Activated naive CD4-positive, alpha-beta T cell treated with anti-CD3 and anti-CD28 coated beads, Interleukin-2, amount 10 ng/mL, durations not matched to agents 7 days and 5 days (primary cell): ENCODE data around the gene NSUN6.
"Not testable (repeated sequence)": the region's sequence is repeated elsewhere in the genome, so short reads cannot be mapped to it uniquely, and the experiment has no call there.

ENCODE experiments used
- CTCF ChIA-PET: fragments of 350-600 bp; sonication (Branson Sonifier 250); formaldehyde crosslinking; loops from one replicate; lab custom pipeline; 2021; ENCODE audit warnings: antibody characterized with exemption; lab: Charles Lee
- DNase-seq: peaks from one replicate; pipeline ENCODE4 v3.0.0-alpha.2; 2020
- H3K27ac Mint-ChIP-seq: one replicate; pipeline ENCODE4 v1.8.0; 2021; ENCODE audit warnings: mild to moderate bottlenecking, moderate library complexity, mixed read lengths
- H3K27me3 Mint-ChIP-seq: one replicate; pipeline ENCODE4 v1.8.0; 2021; ENCODE audit warnings: mild to moderate bottlenecking, mixed read lengths
- H3K36me3 Mint-ChIP-seq: one replicate; pipeline ENCODE4 v1.8.0; 2021; ENCODE audit warnings: mixed read lengths
- H3K4me1 Mint-ChIP-seq: one replicate; pipeline ENCODE4 v1.8.0; 2021; ENCODE audit warnings: mixed read lengths
- H3K4me3 Mint-ChIP-seq: one replicate; pipeline ENCODE4 v1.8.0; 2021; ENCODE audit warnings: mild to moderate bottlenecking, moderate library complexity, mixed read lengths
- H3K9me3 Mint-ChIP-seq: one replicate; pipeline ENCODE4 v1.8.0; 2021; ENCODE audit warnings: mixed read lengths

NSUN6 gene

DNA sequence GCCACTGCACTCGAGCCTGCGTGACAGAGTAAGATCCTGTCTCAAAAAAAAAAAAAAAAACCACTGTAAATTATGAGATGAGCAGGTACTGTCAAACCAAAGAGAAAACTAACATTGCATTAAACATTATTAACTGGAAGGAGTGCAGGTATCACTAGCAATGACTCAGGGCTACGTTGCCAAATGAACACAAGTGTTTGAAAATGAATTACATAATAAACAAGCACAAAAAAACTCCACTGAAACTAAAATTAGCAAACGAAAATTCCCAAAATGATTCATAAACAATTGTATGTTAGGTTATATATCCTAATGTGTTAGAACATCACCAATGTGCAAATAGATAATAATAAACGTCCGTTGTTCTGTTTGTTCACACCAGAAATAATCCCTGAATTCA, 42.8 kb downstream of the NSUN6 start:
- no peaks in the 10 kb centered on the region for H3K4me1 Mint-ChIP-seq
- no peak overlapping the region for H3K27ac Mint-ChIP-seq
- CTCF ChIA-PET, result no interaction called here
- peaks cover 15% of the 10 kb centered on the region for H3K36me3 Mint-ChIP-seq
- DNase-seq, result no peak
- no peaks in the 10 kb centered on the region for H3K9me3 Mint-ChIP-seq
- H3K4me3 Mint-ChIP-seq, result no peak overlapping the region
- no peaks in the 10 kb centered on the region for H3K27me3 Mint-ChIP-seq

- H3K27ac Mint-ChIP-seq, result no peak overlapping the region
- H3K27me3 Mint-ChIP-seq, result no peaks in the 10 kb centered on the region
- H3K4me3 Mint-ChIP-seq, result no peak overlapping the region
- no peak for DNase-seq
- no peaks in the 10 kb centered on the region for H3K4me1 Mint-ChIP-seq
- H3K9me3 Mint-ChIP-seq, result no peaks in the 10 kb centered on the region
- H3K36me3 Mint-ChIP-seq, result peaks cover 11% of the 10 kb centered on the region
- CTCF ChIA-PET, result no interaction called here
Measured at GRCh38 chr10:18607503-18608378, 43.6 kb downstream of the NSUN6 start.

GRCh38 chr10:18606051-18606695, 45.2 kb downstream of the NSUN6 start:
- Mint-ChIP-seq H3K27ac (no peak overlapping the region), H3K36me3 (peaks cover 9% of the 10 kb centered on the region), H3K9me3 (no peaks in the 10 kb centered on the region), H3K4me1 (no peaks in the 10 kb centered on the region), H3K4me3 (no peak overlapping the region), H3K27me3 (no peaks in the 10 kb centered on the region)
- no peak for DNase-seq
- CTCF ChIA-PET, result no interaction called here

- no peaks in the 10 kb centered on the region for H3K27me3 Mint-ChIP-seq
- H3K9me3 Mint-ChIP-seq, result no peaks in the 10 kb centered on the region
- peaks cover 7% of the 10 kb centered on the region for H3K36me3 Mint-ChIP-seq
- DNase-seq, result no peak
- no peak overlapping the region for H3K27ac Mint-ChIP-seq
- H3K4me1 Mint-ChIP-seq, result no peaks in the 10 kb centered on the region
- H3K4me3 Mint-ChIP-seq, result no peak overlapping the region
- CTCF ChIA-PET, result no interaction called here
Measured at GRCh38 chr10:18601321-18601720, 50.1 kb downstream of the NSUN6 start.

- H3K4me3 Mint-ChIP-seq, result no peak overlapping the region
- no peaks in the 10 kb centered on the region for H3K4me1 Mint-ChIP-seq
- peaks cover 15% of the 10 kb centered on the region for H3K36me3 Mint-ChIP-seq
- no peaks in the 10 kb centered on the region for H3K9me3 Mint-ChIP-seq
- CTCF ChIA-PET, result no interaction called here
- DNase-seq, result no peak
- no peaks in the 10 kb centered on the region for H3K27me3 Mint-ChIP-seq
- H3K27ac Mint-ChIP-seq, result no peak overlapping the region
Measured at GRCh38 chr10:18599392-18599791, 52.0 kb downstream of the NSUN6 start.

DNA sequence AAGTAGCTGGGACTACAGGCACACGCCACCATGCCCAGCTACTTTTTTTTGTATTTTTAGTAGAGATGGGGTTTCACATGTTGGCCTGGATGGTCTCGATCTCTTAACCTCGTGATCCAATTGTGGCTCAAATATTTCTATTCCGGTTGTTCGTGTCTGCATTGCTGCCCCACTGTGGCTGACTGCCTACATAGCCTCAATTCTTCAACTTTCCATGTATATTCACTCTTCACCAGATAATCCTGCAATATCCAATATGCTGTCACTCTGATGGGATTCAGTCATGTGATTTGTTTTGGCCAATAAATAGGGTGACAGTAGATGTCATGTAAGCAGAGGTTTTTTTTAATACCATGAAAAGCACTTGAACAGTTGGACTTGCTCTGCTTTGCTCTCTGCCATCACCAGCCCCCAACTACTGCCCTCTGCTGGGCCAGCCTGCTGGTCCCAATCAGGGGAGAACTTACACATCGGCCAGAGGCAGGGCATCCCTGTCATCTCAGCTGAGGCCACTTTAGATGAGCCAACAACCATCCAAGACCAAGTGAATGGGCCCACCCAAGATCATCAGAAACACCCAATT, 56.7 kb downstream of the NSUN6 start:
- CTCF ChIA-PET, result no interaction called here
- H3K4me3 Mint-ChIP-seq, result no peak overlapping the region
- DNase-seq, result peak; percentile 25
- H3K4me1 Mint-ChIP-seq, result no peaks in the 10 kb centered on the region
- no peak overlapping the region for H3K27ac Mint-ChIP-seq
- H3K27me3 Mint-ChIP-seq, result no peaks in the 10 kb centered on the region
- peaks cover 4% of the 10 kb centered on the region for H3K9me3 Mint-ChIP-seq
- H3K36me3 Mint-ChIP-seq, result peaks cover 37% of the 10 kb centered on the region

DNA sequence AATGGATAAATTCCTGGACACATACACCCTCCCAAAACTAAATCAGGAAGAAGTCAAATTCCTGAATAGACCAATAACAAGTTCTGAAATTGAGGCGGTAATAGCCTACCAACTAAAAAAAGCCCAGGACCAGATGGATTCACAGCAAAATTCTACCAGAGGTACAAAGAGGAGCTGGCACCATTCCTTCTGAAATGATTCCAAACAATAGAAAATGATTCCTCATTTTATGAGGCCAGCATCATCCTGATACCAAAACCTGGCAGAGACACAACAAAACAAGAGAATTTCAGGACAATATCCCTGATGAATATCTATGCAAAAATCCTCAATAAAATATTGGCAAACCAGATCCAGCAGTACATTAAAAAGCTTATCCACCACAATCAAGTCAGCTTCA, 60.2 kb downstream of the NSUN6 start:
- H3K36me3 Mint-ChIP-seq, result peaks cover 59% of the 10 kb centered on the region
- H3K27ac Mint-ChIP-seq, CTCF ChIA-PET, H3K4me3 Mint-ChIP-seq, H3K4me1 Mint-ChIP-seq, H3K9me3 Mint-ChIP-seq, H3K27me3 Mint-ChIP-seq, DNase-seq: not testable (repeated sequence)

GRCh38 chr10:18586637-18587036, 64.8 kb downstream of the NSUN6 start:
- H3K27ac Mint-ChIP-seq, H3K27me3 Mint-ChIP-seq, H3K4me3 Mint-ChIP-seq, CTCF ChIA-PET, H3K9me3 Mint-ChIP-seq, DNase-seq: not testable (repeated sequence)
- Mint-ChIP-seq H3K4me1 (peaks cover 25% of the 10 kb centered on the region), H3K36me3 (peaks cover 75% of the 10 kb centered on the region)

GRCh38 chr10:18583575-18584270, 67.7 kb downstream of the NSUN6 start:
- H3K36me3 Mint-ChIP-seq, result peaks cover 82% of the 10 kb centered on the region
- peak overlapping the region; percentile 72 for H3K27ac Mint-ChIP-seq
- H3K9me3 Mint-ChIP-seq, result peaks cover 1% of the 10 kb centered on the region
- CTCF ChIA-PET, result no interaction called here
- no peak for DNase-seq
- no peak overlapping the region for H3K4me3 Mint-ChIP-seq
- H3K27me3 Mint-ChIP-seq, result no peaks in the 10 kb centered on the region
- H3K4me1 Mint-ChIP-seq, result peaks cover 25% of the 10 kb centered on the region

- Mint-ChIP-seq H3K4me3 (no peak overlapping the region), H3K27me3 (no peaks in the 10 kb centered on the region), H3K9me3 (peaks cover 2% of the 10 kb centered on the region), H3K27ac (no peak overlapping the region), H3K36me3 (peaks cover 84% of the 10 kb centered on the region), H3K4me1 (peaks cover 25% of the 10 kb centered on the region)
- peak; percentile 54 for DNase-seq
- CTCF ChIA-PET, result no interaction called here
Measured at GRCh38 chr10:18582803-18583202, 68.6 kb downstream of the NSUN6 start.

DNA sequence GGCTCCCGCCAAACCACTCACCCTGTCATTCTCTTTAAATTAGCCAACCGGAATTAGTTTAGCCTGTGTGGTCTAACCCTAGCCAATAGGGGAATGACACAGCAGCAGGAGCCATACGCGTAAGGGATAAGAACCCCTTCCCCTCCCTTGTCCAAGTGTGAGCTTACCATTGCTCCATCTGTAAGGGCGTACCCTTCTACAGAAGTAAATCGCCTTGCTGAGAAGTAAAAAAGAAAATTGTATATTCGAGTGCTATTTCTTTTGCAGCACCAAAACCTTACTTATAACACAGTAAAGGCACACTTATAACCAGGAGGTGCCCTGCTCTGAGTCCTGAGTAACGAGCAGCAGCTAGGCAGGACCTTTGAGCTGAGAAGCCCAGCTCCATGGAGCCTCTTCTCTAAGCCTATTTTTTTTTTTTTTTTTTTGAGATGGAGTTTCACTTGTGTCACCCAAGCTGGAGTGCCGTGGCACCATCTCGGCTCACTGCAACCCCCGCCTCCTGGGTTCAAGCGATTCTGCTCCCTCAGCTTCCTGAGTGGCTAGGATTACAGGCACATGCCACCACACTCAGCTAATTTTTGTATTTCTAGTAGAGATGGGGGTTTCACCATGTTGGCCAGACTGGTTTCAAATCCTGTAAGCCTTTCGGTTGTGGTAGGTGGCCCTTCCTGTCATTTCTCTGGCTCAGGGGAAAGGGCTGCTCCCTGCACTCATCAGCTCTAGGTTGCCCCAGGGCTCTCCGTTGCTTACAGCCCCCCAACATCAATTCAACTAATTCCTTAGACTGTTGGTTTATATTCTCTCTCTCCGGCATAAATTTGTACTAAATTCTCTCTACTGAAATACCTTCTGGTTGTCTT, 73.3 kb downstream of the NSUN6 start:
- Mint-ChIP-seq H3K4me3 (no peak overlapping the region), H3K36me3 (peaks cover 64% of the 10 kb centered on the region), H3K27ac (no peak overlapping the region), H3K27me3 (no peaks in the 10 kb centered on the region), H3K4me1 (peaks cover 13% of the 10 kb centered on the region), H3K9me3 (peaks cover 13% of the 10 kb centered on the region)
- CTCF ChIA-PET, result no interaction called here
- no peak for DNase-seq

GRCh38 chr10:18576586-18576985, 74.8 kb downstream of the NSUN6 start:
- Mint-ChIP-seq H3K27ac (no peak overlapping the region), H3K4me3 (no peak overlapping the region), H3K9me3 (peaks cover 13% of the 10 kb centered on the region), H3K27me3 (no peaks in the 10 kb centered on the region), H3K4me1 (no peaks in the 10 kb centered on the region), H3K36me3 (peaks cover 53% of the 10 kb centered on the region)
- DNase-seq, result no peak
- CTCF ChIA-PET, result no interaction called here

DNA sequence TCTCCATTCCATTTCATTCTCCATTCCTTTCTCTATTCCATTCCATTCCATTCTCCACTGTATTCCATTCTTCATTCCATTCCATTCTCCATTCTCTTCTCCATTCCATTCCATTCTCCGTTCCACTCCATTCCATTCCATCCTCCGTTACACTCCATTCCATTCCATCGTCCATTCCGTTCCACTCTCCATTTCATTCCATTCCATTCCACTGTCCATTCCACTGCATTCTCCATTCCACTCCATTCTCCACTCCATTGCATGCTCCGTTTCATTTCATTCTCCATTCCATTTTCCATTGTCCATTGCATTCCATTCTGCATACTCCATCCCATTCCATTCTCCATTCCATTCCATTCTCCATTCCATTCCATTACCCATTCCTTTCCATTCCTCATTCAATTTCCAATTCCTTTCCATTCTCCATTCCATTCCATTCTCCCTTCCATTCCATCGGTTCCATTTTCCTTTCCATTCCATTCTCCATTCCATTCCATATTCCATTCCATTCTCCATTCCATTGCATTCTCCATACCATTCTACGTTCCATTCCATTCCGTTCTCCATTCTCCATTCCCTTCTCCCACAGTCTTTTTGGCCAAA, 78.3 kb downstream of the NSUN6 start:
- no peak overlapping the region for H3K27ac Mint-ChIP-seq
- no peak for DNase-seq
- H3K4me1 Mint-ChIP-seq, result no peaks in the 10 kb centered on the region
- H3K36me3 Mint-ChIP-seq, result peaks cover 24% of the 10 kb centered on the region
- H3K27me3 Mint-ChIP-seq, result no peaks in the 10 kb centered on the region
- H3K4me3 Mint-ChIP-seq, result no peak overlapping the region
- H3K9me3 Mint-ChIP-seq, result peaks cover 11% of the 10 kb centered on the region
- CTCF ChIA-PET, result no interaction called here
